GM19035 (cell line): ENCODE measurements around the gene HOXA9.

Experiments
- ATAC-seq: cut with Tn5 transposase; IDR thresholded peaks from one replicate; pipeline ENCODE4 v1.9.1; 2021; ENCODE audit not compliant: unreplicated experiment

Gene HOXA9

DNA sequence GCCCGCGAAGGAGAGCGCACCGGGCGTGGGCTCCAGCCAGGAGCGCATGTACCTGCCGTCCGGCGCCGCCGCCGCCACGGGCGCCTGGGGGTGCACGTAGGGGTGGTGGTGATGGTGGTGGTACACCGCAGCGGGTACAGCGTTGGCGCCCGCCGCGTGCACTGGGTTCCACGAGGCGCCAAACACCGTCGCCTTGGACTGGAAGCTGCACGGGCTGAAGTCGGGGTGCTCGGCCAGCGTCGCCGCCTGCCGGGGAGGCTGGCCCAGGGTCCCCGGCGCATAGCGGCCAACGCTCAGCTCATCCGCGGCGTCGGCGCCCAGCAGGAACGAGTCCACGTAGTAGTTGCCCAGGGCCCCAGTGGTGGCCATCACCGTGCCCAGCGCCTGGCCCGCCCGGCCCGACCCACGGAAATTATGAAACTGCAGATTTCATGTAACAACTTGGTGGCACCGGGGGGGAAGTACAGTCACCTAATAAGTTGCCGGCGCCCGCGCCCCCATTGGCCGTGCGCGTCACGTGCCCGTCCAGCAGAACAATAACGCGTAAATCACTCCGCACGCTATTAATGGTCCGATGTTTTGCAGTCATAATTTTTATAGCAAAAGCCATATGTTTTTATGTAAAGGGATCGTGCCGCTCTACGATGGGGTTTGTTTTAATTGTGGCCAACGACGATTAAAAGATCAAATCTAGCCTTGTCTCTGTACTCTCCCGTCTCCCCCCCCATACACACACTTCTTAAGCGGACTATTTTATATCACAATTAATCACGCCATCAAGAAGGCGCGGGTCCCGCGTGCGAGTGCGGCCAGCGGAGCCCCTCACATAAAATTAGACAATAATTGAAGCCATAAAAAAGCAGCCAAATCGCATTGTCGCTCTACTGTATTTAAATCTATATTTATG, at the start of gene HOXA9:
TSS of gene HOXA9 (minus strand) at position 449 of the 907 bp plus-strand sequence. CDS start at position 369, 80 bp downstream.
- no peak for ATAC-seq

- no peak for ATAC-seq
These were observed 49.1 kb upstream of the HOXA9 start for GRCh38 chr7:27214239-27214950.

DNA sequence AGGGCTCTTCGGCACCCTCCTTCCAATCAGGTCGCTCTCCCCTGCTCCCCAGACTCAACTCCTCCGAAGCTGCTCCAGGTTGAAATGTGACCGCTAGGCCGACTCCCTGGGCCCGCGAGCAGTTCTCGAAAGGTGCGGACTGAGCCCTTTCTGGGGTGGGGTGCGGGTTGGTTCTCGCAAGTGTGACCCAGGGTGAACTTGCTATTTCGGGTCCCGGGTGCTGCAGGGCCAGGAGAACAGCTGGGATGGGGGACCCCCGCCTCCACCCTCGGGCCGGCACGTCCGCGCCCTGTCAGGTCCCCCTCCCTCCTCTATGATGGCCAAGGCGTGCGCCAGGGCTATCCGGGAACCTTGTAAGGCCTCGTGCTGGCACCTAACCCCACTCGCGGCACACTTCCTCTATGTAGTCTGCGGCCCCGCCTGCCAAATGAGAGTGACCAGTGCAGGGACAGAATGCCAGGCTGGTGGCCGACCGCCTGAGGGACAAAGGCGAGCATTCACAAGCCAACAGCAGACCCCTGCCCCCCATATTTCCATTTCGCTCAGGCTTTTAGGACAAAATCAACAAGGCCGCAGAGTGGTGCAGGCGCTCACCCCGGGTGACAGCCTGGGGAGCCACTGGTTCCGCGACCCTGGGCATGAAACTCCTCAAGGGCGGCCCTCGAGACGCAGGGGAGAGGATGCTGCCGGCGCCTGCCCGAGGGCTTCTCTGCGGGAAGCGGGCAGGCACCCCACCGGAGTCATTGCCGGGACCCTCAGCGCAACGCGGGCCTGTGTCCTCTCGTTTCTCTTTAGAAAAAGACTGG, 48.3 kb upstream of the HOXA9 start:
- no peak for ATAC-seq

- ATAC-seq: no peak
These were observed 47.4 kb upstream of the HOXA9 start for GRCh38 chr7:27212497-27213432.

DNA sequence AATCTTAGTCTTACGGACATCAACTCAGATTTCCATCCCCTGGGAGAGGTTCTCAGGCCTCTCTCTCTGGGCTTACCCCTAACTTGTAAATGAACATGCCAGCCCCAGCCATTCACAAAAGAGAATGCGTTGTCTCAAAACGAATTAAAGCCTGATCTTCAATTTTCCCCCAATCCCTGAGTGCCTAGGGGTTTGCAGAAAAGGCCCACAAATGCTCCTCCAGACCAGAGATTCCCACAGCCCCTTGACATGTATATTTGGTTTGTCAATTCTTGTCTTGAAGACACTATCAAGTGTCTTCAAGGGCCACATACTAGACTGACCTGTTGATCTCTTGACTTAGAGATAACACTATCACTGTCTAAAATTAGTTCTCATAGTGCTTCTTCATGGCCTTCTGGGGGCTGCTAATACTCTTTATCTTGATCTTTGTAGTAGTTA, 46.4 kb upstream of the HOXA9 start:
- no peak for ATAC-seq

DNA sequence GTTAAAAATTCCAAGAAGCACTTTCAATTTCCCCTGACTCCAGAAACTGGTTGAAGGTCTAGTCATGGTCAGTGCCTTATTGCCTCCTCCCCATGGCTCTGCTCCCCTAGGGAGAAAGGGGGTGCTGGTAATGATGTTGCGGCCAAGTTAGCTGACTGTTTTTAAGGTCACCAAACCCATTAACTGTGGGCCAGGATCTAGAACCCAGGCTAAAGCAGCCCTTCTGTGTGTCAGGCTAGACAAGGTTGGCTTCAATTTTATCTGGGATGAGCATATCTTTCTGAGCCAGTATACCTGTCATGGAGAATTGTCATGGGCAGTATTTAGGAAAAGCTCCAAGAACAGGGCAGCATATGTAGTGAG, 45.7 kb upstream of the HOXA9 start:
- no peak for ATAC-seq

GRCh38 chr7:27210441-27211083, 45.2 kb upstream of the HOXA9 start:
- ATAC-seq: no peak

DNA sequence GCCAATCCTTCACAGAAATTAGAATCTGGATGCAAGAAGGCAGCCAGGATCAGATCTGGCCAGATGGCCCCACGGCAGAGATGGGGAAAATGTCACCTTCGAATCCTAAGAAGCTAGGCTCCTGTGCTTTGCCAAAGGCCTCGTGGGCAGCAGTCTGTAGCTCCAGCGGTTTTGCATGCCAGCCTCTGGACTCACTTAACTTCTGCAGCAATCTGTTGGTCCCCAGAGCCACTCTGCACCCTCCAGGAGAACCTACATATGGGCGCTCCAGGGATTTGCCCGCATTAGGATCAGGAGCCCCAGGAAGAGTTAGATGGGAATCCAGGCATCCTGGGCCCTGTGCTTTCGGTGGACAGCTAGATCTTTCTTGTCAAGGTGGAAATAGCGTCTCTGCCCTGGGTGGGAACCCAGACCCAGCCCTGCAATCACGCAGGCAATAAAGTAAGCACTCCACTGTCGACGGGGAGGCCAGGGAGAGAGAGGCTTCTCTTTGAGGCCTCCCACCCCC, 44.6 kb upstream of the HOXA9 start:
- no peak for ATAC-seq

DNA sequence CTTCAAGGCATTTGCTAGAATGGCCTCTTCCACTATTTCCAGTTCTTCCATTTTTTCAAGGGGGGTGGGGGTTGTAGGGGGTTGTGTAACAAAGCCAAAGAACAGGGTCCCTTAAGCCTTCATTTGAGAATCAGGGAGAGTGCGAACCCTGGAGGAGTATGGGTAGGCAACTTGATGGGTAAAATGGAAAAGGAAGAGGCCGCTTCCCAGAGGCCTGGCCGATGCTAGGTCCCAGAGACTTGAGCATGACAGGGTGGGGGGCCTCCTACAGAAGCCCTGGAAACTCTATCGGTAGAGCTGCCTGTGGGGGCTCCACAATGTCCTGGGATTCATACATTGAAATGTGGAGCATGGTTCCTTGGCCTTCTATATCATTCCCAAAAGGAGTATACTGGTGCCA, 43.7 kb upstream of the HOXA9 start:
- ATAC-seq: no peak

- ATAC-seq: no peak
These were observed 42.1 kb upstream of the HOXA9 start for GRCh38 chr7:27207348-27207985.

GRCh38 chr7:27205325-27206280, 40.3 kb upstream of the HOXA9 start:
- no peak for ATAC-seq

DNA sequence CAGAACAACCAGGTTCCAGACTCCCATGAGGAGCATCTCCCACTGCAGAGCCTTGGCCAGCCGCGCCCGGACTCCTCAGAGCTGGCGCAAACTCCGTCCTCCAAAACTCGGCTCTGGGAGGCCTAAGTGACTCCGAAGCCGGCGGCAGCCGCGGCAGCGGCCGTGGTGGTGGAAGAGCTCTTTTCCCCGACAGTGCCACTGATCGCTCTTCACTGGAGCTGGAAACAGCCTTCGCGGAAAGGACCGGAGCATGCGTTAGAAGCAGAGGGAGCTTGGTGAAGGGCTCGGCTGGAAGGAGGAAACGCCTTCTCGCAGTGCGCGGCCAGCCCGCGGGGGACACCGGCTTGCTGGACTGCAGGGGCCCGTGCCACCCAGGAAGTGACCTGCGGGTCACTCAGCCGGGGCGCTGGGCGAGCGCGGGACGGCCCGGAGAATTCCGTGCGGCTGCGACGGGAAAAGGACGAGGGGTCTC, 39.5 kb upstream of the HOXA9 start:
- ATAC-seq: no peak

DNA sequence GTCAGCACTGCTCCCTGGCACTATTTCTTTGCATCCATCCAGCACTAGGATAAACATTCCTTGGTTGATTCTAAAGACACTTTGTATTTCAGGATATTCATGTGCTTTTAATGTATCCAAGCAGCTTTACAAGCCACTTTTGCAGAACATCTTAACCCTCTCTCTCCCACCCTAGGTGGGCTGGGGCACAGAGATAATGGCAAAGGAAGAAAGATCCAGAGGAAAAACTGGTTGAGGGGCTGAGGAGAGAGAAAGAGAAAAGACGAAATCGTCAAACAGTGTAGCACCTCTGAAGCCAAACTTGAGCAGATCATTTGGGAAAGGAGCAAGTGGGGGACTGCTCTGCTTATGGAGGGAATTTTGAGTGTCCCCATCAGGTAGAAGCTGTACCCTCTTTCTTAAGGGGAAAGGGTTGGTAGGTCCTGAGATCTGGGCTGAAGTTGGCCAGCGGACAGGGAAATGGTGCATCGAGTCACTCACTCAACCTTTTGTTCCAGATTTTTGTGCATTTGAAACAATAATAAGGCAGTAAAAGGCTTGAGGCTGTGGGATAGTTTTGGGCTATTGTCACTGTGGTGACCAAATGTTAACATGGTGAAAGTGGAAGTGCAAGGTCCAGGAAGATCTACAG, 38.7 kb upstream of the HOXA9 start:
- ATAC-seq: no peak

DNA sequence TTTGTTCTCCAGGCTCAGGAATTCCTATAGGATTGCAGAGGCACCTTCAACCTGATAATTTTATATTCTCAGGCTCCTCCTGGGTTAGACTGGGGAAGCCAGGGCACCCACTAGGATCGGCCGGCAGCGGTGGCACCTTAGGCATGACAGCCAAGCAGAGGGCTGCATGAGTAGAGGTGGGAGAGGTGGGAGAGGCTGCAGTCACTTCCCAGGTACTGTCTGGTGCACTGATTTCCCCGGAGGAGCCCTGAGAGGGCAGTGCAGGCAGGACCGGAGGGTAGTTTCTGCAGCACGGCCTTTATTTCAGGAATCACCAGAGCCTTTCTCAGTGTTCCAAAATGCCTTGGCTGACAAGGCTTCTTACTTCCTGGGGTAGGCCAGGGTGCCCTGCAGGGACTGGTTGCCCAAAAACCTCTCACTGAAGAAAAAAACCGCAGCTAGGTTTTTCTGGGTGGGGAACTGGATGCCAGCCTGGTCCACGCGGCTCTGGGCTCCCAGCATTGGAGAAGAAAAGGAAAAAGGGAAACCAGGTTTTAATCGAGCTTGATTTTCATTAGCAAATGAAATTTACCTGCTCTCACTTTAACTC, 38.1 kb upstream of the HOXA9 start:
- no peak for ATAC-seq

- ATAC-seq: no peak
These were observed 37.5 kb upstream of the HOXA9 start for GRCh38 chr7:27202862-27203134.

- ATAC-seq: no peak
These were observed 36.9 kb upstream of the HOXA9 start for GRCh38 chr7:27202018-27202861.
